D721Med (cell line): ENCODE results near the gene DDX3X.
"Not testable (repeated sequence)": the region's sequence is repeated elsewhere in the genome, so short reads cannot be mapped to it uniquely, and the experiment has no call there.

Experiments
- DNase-seq: peaks from one replicate; pipeline ENCODE4 v3.0.0; 2011; ENCODE audit warnings: low spot score; ENCODE audit not compliant: insufficient read length
- FAIRE-seq: peaks from 2 replicates; lab custom pipeline; 2011; peaks lifted over from hg19 to GRCh38; lab: Jason Lieb, UNC
- CTCF ChIP-seq: IDR thresholded peaks from 2 replicates; pipeline ENCODE4 v1.5.1; 2012; ENCODE audit warnings: mild to moderate bottlenecking, control low read depth; ENCODE audit not compliant: insufficient read depth; ENCODE audit errors: missing control alignments

The DDX3X gene

GRCh38 chrX:41333744-41334362 lies at the start of gene DDX3X:
DDX3X (plus strand) TSS chrX:41334162; CDS start chrX:41334253, 91 bp downstream.
- no peak for TF ChIP-seq CTCF
- FAIRE-seq (no peak), DNase-seq (no peak)

DNA sequence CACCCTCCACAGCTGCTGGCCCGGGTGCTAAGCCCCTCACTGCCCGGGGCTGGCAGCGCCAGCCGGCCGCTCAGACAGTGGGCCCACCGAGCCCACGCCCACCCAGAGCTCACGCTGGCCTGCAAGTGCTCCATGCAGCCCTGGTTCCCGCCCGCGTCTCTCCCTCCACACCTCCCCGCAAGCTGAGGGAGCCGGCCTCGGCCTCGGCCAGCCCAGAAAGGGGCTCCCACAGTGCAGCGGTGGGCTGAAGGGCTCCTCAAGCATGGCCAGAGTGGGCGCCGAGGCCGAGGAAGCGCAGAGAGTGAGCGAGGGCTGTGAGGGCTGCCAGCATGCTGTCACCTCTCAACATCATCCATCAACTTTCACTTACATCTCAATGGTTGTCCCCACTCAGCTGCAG lies 48.0 kb upstream of the DDX3X start:
- not testable (repeated sequence) for FAIRE-seq, DNase-seq

DNA sequence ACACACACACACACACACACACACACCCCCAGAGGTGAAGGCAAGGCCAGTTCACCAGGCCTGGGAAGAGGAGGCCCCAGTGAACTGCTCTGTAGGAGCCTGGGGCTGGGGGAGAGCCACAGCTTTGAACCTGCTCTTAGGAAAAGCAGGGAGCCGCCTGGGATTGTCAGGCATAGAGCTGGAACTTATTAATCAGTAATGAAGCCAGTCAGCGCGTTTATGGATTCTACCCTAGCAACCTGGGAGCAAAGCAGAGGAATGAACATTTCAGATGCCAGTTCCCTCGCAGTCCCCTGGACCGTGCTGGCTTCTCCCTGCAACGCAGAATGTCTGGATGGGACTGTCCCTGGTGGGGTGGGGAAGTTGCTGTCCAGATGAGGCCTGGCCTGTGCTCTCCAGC lies 45.3 kb upstream of the DDX3X start:
- FAIRE-seq (no peak), DNase-seq (no peak)
- no peak for TF ChIP-seq CTCF

- no peak for TF ChIP-seq CTCF
- no peak for DNase-seq
- no peak for FAIRE-seq
Measured at GRCh38 chrX:41289095-41289494, 44.9 kb upstream of the DDX3X start.

- no peak for TF ChIP-seq CTCF
- DNase-seq (no peak), FAIRE-seq (no peak)
Measured at GRCh38 chrX:41291309-41291708, 42.7 kb upstream of the DDX3X start.

DNA sequence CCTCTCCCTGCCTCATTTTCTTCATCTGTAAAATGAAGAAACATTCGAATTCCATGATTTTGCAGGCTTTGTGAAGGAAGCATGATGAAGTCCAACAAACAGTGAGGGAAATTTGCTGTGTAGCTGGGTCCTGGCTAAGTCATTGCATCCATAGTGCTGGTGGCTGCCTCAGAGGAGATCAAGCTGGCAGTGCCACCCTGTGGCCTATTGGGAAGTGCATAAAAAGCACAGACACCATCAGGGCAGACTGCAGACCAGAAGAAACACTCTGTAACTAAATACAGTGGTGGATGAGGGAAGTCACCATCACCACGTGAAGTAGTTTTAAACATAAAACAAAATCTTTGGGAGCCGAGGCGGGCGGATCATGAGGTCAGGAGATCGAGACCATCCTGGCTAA lies 40.7 kb upstream of the DDX3X start:
- FAIRE-seq, result no peak

DNA sequence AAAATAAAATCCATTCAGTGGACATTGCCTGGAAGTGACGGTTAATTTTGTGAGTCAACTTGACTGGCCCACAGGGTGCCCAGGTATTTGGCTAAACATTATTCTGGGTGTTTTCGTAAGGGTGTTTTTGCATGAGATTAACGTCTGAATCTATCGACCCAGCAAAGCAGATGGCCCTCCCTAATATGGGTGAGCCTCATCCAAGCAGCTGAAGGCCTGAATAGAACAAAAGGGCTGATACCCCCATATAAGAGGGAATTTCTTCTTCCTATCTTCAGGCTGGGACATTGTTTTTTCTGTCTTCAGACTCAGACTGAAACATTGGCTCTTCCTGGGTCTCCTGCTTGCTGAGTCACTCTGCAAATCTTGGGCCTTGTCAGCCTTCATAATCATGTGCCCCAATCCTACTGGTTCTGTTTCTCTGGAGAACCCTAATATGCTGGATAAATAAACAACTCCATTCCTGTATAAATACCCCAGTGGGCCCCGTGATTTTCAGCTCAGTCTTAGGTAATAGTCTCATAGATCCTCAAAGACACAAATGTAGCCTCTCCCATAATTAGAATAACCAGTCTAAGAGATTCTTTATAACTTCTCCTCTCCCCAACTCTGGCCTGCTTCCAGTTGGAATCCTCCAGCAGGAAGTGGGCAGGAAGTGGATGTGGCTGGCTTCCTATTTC lies 33.1 kb upstream of the DDX3X start:
- DNase-seq, result no peak
- TF ChIP-seq CTCF, result no peak
- no peak for FAIRE-seq

More for the DNA sequence above, 40.7 kb upstream of the DDX3X start:
- TF ChIP-seq CTCF, result peak; percentile 2
- no peak for DNase-seq
